Activated CD4-positive, alpha-beta T cell treated with anti-CD3 and anti-CD28 coated beads, Interleukin-2, amount 10 ng/mL, durations not matched to agents 24 days and 14 days (primary cell): Measurements from ENCODE around the gene GHR. TPM values are rescaled to one million over a fixed set of nuclear protein-coding genes. Genes with fewer than 3 reads are reported as not detected.
A peak's percentile ranks its signal among the peaks of the same experiment; 100 is the strongest.

Experiments used
- DNase-seq: peaks from one replicate; pipeline ENCODE4 v3.0.0; 2022
- H3K27ac Mint-ChIP-seq: one replicate; pipeline ENCODE4 v1.8.0; 2022; ENCODE audit warnings: mild to moderate bottlenecking, mixed read lengths
- H3K27me3 Mint-ChIP-seq: one replicate; pipeline ENCODE4 v1.8.0; 2022; ENCODE audit warnings: mixed read lengths
- H3K36me3 Mint-ChIP-seq: one replicate; pipeline ENCODE4 v1.8.0; 2022; ENCODE audit warnings: low read depth, mild to moderate bottlenecking, mixed read lengths
- H3K4me1 Mint-ChIP-seq: one replicate; pipeline ENCODE4 v1.8.0; 2021; ENCODE audit warnings: mixed read lengths
- H3K4me3 Mint-ChIP-seq: one replicate; pipeline ENCODE4 v1.8.0; 2022; ENCODE audit warnings: mild to moderate bottlenecking, moderate library complexity, mixed read lengths
- H3K9me3 Mint-ChIP-seq: one replicate; pipeline ENCODE4 v1.8.0; 2021; ENCODE audit warnings: mixed read lengths
- intact Hi-C: fragments of 100-400 bp; cut with micrococcal nuclease; formaldehyde crosslinking; loops from one replicate; pipeline ENCODE4 v1.15.1; 2023
- total RNA-seq: library from RNA; stranded (reverse); gene quantifications from 2 replicates; pipeline ENCODE4 v1.2.3, GENCODE V29; 2022

Gene GHR
- total RNA-seq, 1 donor from 2014 or later, result not detected

GRCh38 chr5:42750507-42750906 lies 327.3 kb downstream of the GHR start:
- Mint-ChIP-seq H3K27me3 (peaks cover 3% of the 10 kb centered on the region), H3K9me3 (peaks cover 4% of the 10 kb centered on the region), H3K36me3 (no peaks in the 10 kb centered on the region), H3K4me1 (peaks cover 7% of the 10 kb centered on the region), H3K4me3 (no peak overlapping the region), H3K27ac (no peak overlapping the region)
- intact Hi-C loops, result no loop called here
- no peak for DNase-seq

GRCh38 chr5:42751044-42751443 lies 327.8 kb downstream of the GHR start:
- no peaks in the 10 kb centered on the region for H3K36me3 Mint-ChIP-seq
- H3K4me3 Mint-ChIP-seq, result no peak overlapping the region
- peaks cover 7% of the 10 kb centered on the region for H3K4me1 Mint-ChIP-seq
- no peak overlapping the region for H3K27ac Mint-ChIP-seq
- intact Hi-C loops, result no loop called here
- DNase-seq, result no peak
- peaks cover 4% of the 10 kb centered on the region for H3K9me3 Mint-ChIP-seq
- H3K27me3 Mint-ChIP-seq, result peaks cover 5% of the 10 kb centered on the region

- intact Hi-C loops, result no loop called here
- no peaks in the 10 kb centered on the region for H3K36me3 Mint-ChIP-seq
Measured at GRCh38 chr5:42753099-42753498, 329.9 kb downstream of the GHR start.

GRCh38 chr5:42756606-42757601 lies 333.7 kb downstream of the GHR start, which contains the start of gene CCDC152:
Gene CCDC152 (plus strand): TSS chr5:42756818. CDS start chr5:42759122, 2,304 bp downstream.
- Mint-ChIP-seq H3K27ac (peak within 1 kb of the TSS; percentile 27), H3K9me3 (no peaks in the 10 kb centered on the region), H3K36me3 (peaks cover 2% of the 10 kb centered on the region), H3K4me1 (peaks cover 6% of the 10 kb centered on the region), H3K27me3 (peaks cover 9% of the 10 kb centered on the region), H3K4me3 (peak within 1 kb of the TSS; percentile 86)
- peak; percentile 83 for DNase-seq
- intact Hi-C loops, result no loop called here

More at GRCh38 chr5:42753099-42753498, 329.9 kb downstream of the GHR start:
- Mint-ChIP-seq H3K4me1 (peaks cover 11% of the 10 kb centered on the region), H3K4me3 (no peak overlapping the region), H3K27ac (no peak overlapping the region), H3K27me3 (peaks cover 9% of the 10 kb centered on the region), H3K9me3 (peaks cover 4% of the 10 kb centered on the region)
- DNase-seq, result no peak

- intact Hi-C loops, result no loop called here
- DNase-seq, result no peak
- H3K4me3 Mint-ChIP-seq, result no peak overlapping the region
- H3K4me1 Mint-ChIP-seq, result peaks cover 6% of the 10 kb centered on the region
- H3K36me3 Mint-ChIP-seq, result peaks cover 2% of the 10 kb centered on the region
- no peaks in the 10 kb centered on the region for H3K9me3 Mint-ChIP-seq
- no peak overlapping the region for H3K27ac Mint-ChIP-seq
- H3K27me3 Mint-ChIP-seq, result peaks cover 9% of the 10 kb centered on the region
Measured at GRCh38 chr5:42759456-42759855, 336.2 kb downstream of the GHR start.

GRCh38 chr5:42760426-42760825 lies 337.2 kb downstream of the GHR start:
- no peak overlapping the region for H3K4me3 Mint-ChIP-seq
- intact Hi-C loops, result loop anchor here (10.0 kb wide), 2 partner anchors 336 to 906 kb away; partner anchors contain the start of gene GHR
- peaks cover 2% of the 10 kb centered on the region for H3K36me3 Mint-ChIP-seq
- no peak for DNase-seq
- peaks cover 6% of the 10 kb centered on the region for H3K4me1 Mint-ChIP-seq
- no peaks in the 10 kb centered on the region for H3K9me3 Mint-ChIP-seq
- H3K27ac Mint-ChIP-seq, result no peak overlapping the region
- peaks cover 10% of the 10 kb centered on the region for H3K27me3 Mint-ChIP-seq

- intact Hi-C loops, result loop anchor here (10.0 kb wide), 2 partner anchors 337 to 907 kb away; partner anchors contain the start of gene GHR
- no peak overlapping the region for H3K27ac Mint-ChIP-seq
- peaks cover 6% of the 10 kb centered on the region for H3K4me1 Mint-ChIP-seq
- no peak overlapping the region for H3K4me3 Mint-ChIP-seq
- H3K36me3 Mint-ChIP-seq, result peaks cover 2% of the 10 kb centered on the region
- no peak for DNase-seq
- no peaks in the 10 kb centered on the region for H3K9me3 Mint-ChIP-seq
- H3K27me3 Mint-ChIP-seq, result peaks cover 12% of the 10 kb centered on the region
Measured at GRCh38 chr5:42761791-42762190, 338.6 kb downstream of the GHR start.

GRCh38 chr5:42767491-42768105 lies 344.4 kb downstream of the GHR start:
- no peaks in the 10 kb centered on the region for H3K9me3 Mint-ChIP-seq
- H3K27me3 Mint-ChIP-seq, result peaks cover 10% of the 10 kb centered on the region
- intact Hi-C loops, result loop anchor here (5.0 to 10.0 kb wide), 3 partner anchors 343 to 913 kb away; partner anchors contain the start of gene GHR
- H3K36me3 Mint-ChIP-seq, result no peaks in the 10 kb centered on the region
- no peak overlapping the region for H3K4me3 Mint-ChIP-seq
- no peaks in the 10 kb centered on the region for H3K4me1 Mint-ChIP-seq
- H3K27ac Mint-ChIP-seq, result no peak overlapping the region
- no peak for DNase-seq

GRCh38 chr5:42768106-42768504 lies 344.9 kb downstream of the GHR start:
- DNase-seq, result no peak
- no peaks in the 10 kb centered on the region for H3K36me3 Mint-ChIP-seq
- H3K4me3 Mint-ChIP-seq, result no peak overlapping the region
- intact Hi-C loops, result loop anchor here (5.0 to 10.0 kb wide), 3 partner anchors 343 to 913 kb away; partner anchors contain the start of gene GHR
- no peaks in the 10 kb centered on the region for H3K9me3 Mint-ChIP-seq
- H3K4me1 Mint-ChIP-seq, result peaks cover 2% of the 10 kb centered on the region
- peaks cover 11% of the 10 kb centered on the region for H3K27me3 Mint-ChIP-seq
- no peak overlapping the region for H3K27ac Mint-ChIP-seq

- H3K27ac Mint-ChIP-seq, result no peak overlapping the region
- intact Hi-C loops, result no loop called here
- peaks cover 10% of the 10 kb centered on the region for H3K27me3 Mint-ChIP-seq
- no peaks in the 10 kb centered on the region for H3K36me3 Mint-ChIP-seq
- peaks cover 2% of the 10 kb centered on the region for H3K4me1 Mint-ChIP-seq
- DNase-seq, result no peak
- H3K9me3 Mint-ChIP-seq, result no peaks in the 10 kb centered on the region
- H3K4me3 Mint-ChIP-seq, result no peak overlapping the region
Measured at GRCh38 chr5:42770003-42770402, 346.8 kb downstream of the GHR start.
